GM18519 (cell line): Measurements from ENCODE around the gene SCP2.

Experiments
- ATAC-seq: cut with Tn5 transposase; IDR thresholded peaks from one replicate; pipeline ENCODE4 v1.9.1; 2021; ENCODE audit warnings: mild to moderate bottlenecking, moderate library complexity; ENCODE audit not compliant: unreplicated experiment, low FRiP score

SCP2 gene

GRCh38 chr1:53063744-53064515, 136.9 kb downstream of the SCP2 start:
- ATAC-seq: no peak

GRCh38 chr1:53065391-53065790, 138.3 kb downstream of the SCP2 start:
- ATAC-seq: no peak

- no peak for ATAC-seq
Measured at GRCh38 chr1:53066488-53066887, 139.4 kb downstream of the SCP2 start.

GRCh38 chr1:53066891-53067738, 140.0 kb downstream of the SCP2 start:
- no peak for ATAC-seq

GRCh38 chr1:53067886-53068285, 140.8 kb downstream of the SCP2 start:
- ATAC-seq: no peak

GRCh38 chr1:53068314-53069099, 141.4 kb downstream of the SCP2 start:
- ATAC-seq: no peak

GRCh38 chr1:53069265-53069662, 142.2 kb downstream of the SCP2 start:
- ATAC-seq: no peak

- ATAC-seq: no peak
Measured at GRCh38 chr1:53069663-53070327, 142.7 kb downstream of the SCP2 start.

GRCh38 chr1:53070621-53071020, 143.5 kb downstream of the SCP2 start:
- ATAC-seq: no peak

GRCh38 chr1:53071167-53071865, 144.2 kb downstream of the SCP2 start:
- ATAC-seq: no peak

- no peak for ATAC-seq
Measured at GRCh38 chr1:53071915-53072314, 144.8 kb downstream of the SCP2 start.

- no peak for ATAC-seq
Measured at GRCh38 chr1:53073287-53073686, 146.2 kb downstream of the SCP2 start.

- no peak for ATAC-seq
Measured at GRCh38 chr1:53073868-53074311, 146.8 kb downstream of the SCP2 start.

- no peak for ATAC-seq
Measured at GRCh38 chr1:53074313-53075154, 147.5 kb downstream of the SCP2 start.

GRCh38 chr1:53075206-53075605, 148.1 kb downstream of the SCP2 start:
- ATAC-seq: no peak

- no peak for ATAC-seq
Measured at GRCh38 chr1:53075761-53076163, 148.7 kb downstream of the SCP2 start.

- ATAC-seq: no peak
Measured at GRCh38 chr1:53076165-53076564, 149.1 kb downstream of the SCP2 start.

- no peak for ATAC-seq
Measured at GRCh38 chr1:53076721-53077598, 149.9 kb downstream of the SCP2 start.
